Liver (tissue), 3 donors: ENCODE data around the gene DOCK1.

Experiments
- CTCF ChIP-seq: fragments of 150-350 bp; IDR thresholded peaks from 2 replicates; pipeline ENCODE4 v1.5.1; 2017; ENCODE audit warnings: improper control_type of control experiment, low read depth, low read length; ENCODE audit not compliant: missing input control
- RAD21 ChIP-seq, 2 donors: IDR thresholded peaks; 2 replicates each; pipeline ENCODE4 v1.6.1; 2016; ENCODE audit warnings: antibody characterized with exemption in 2 of 2, mild to moderate bottlenecking in 2 of 2
- REST ChIP-seq: IDR thresholded peaks from 2 replicates; pipeline ENCODE4 v1.6.1; 2016; ENCODE audit warnings: antibody characterized with exemption, mild to moderate bottlenecking
- TAF1 ChIP-seq: conservative IDR thresholded peaks from 2 replicates; pipeline ENCODE4 v1.6.1; 2016; ENCODE audit warnings: antibody characterized with exemption, mild to moderate bottlenecking
- donor health status: healthy.
- donor health status: healthy.

GRCh38 chr10:127254276-127254675 is 349.0 kb downstream of the DOCK1 start:
- TF ChIP-seq CTCF (no peak), TAF1 (no peak), RAD21 (IDR thresholded peaks at IDR 0.05) (no peak), REST (no peak)
